HepG2 (cell line): ENCODE measurements around the gene COQ9. TPM values are rescaled to one million over a fixed set of nuclear protein-coding genes. Genes with fewer than 3 reads are reported as not detected.

ENCODE experiments used
- CHD4 ChIP-seq: fragments of 200-600 bp; sonication (generic); IDR thresholded peaks from 2 replicates; pipeline ENCODE4 v1.7.0; 2017; ENCODE audit warnings: mild to moderate bottlenecking, low read length, borderline replicate concordance
- CSRNP2 ChIP-seq: sonication (generic); formaldehyde crosslinking; conservative IDR thresholded peaks from 2 replicates; pipeline ENCODE4 v1.8.0; 2022; ENCODE audit warnings: low read depth, missing genetic modification reagents
- GABPA ChIP-seq, 2 experiments: IDR thresholded peaks; 2 replicates each; pipeline ENCODE4 v1.6.1; 2011 to 2016; ENCODE audit warnings: low read depth in 2 of 2, low read length in 1 of 2, missing biosample characterization in 1 of 2, missing genetic modification characterization in 1 of 2
- HMGXB4 ChIP-seq, 2 experiments: sonication (generic) in 1 of 2; formaldehyde crosslinking in 1 of 2; IDR thresholded peaks; 2 replicates each; pipeline versions ENCODE4 v1.4.0 to v1.6.1; 2018 to 2020; ENCODE audit warnings: missing genetic modification reagents in 2 of 2, borderline replicate concordance in 1 of 2, low read depth in 1 of 2, mild to moderate bottlenecking in 1 of 2, missing biosample characterization in 1 of 2
- MAFF ChIP-seq: IDR thresholded peaks from 2 replicates; pipeline ENCODE4 v1.6.1; 2011; ENCODE audit warnings: low read depth, low read length, improper control_type of control experiment
- NAIF1 ChIP-seq: sonication (generic); formaldehyde crosslinking; IDR thresholded peaks from 2 replicates; pipeline ENCODE4 v1.5.0; 2020; ENCODE audit warnings: mild to moderate bottlenecking, missing genetic modification reagents, borderline replicate concordance
- NFYC ChIP-seq: IDR thresholded peaks from 2 replicates; pipeline ENCODE4 v1.6.1; 2016; ENCODE audit warnings: missing genetic modification reagents, missing compliant biosample characterization
- PHF21A ChIP-seq: sonication (generic); formaldehyde crosslinking; IDR thresholded peaks from 2 replicates; pipeline ENCODE4 v1.5.0; 2020; ENCODE audit warnings: mild to moderate bottlenecking, missing genetic modification reagents
- REXO4 ChIP-seq: sonication (generic); formaldehyde crosslinking; IDR thresholded peaks from 2 replicates; pipeline ENCODE4 v1.8.0; 2022; ENCODE audit warnings: missing genetic modification reagents, mild to moderate bottlenecking, borderline replicate concordance
- SAFB2 ChIP-seq: sonication (generic); formaldehyde crosslinking; IDR thresholded peaks from 2 replicates; pipeline ENCODE4 v1.5.1; 2020; ENCODE audit warnings: missing genetic modification reagents, low read depth, mild to moderate bottlenecking, borderline replicate concordance
- SMAD9 ChIP-seq: sonication (generic); formaldehyde crosslinking; IDR thresholded peaks from 2 replicates; pipeline ENCODE4 v1.5.1; 2020; ENCODE audit warnings: mild to moderate bottlenecking, missing genetic modification reagents
- SOX6 ChIP-seq, 2 experiments: fragments of 450-650 bp in 1 of 2; sonication (generic) in 1 of 2; formaldehyde crosslinking in 1 of 2; IDR thresholded peaks; 2 replicates each; pipeline versions ENCODE4 v1.4.0 to v1.6.1; 2017 to 2020; ENCODE audit warnings: antibody characterized with exemption in 1 of 2, mild to moderate bottlenecking in 1 of 2, missing genetic modification reagents in 1 of 2
- SUZ12 ChIP-seq: fragments of 150-350 bp; IDR thresholded peaks from 2 replicates; pipeline ENCODE4 v1.6.1; 2014; ENCODE audit warnings: low read depth, low read length
- TCF7L2 ChIP-seq: IDR thresholded peaks from 2 replicates; pipeline ENCODE4 v1.6.1; 2011; ENCODE audit warnings: mild to moderate bottlenecking, low read depth, low read length, moderate library complexity
- TRIM22 ChIP-seq: fragments of 450-650 bp; IDR thresholded peaks from 2 replicates; pipeline ENCODE4 v1.6.1; 2017
- ZC3H13 ChIP-seq: sonication (generic); formaldehyde crosslinking; IDR thresholded peaks from 2 replicates; pipeline ENCODE4 v1.8.1; 2023; ENCODE audit warnings: mild to moderate bottlenecking, missing genetic modification reagents, moderate library complexity
- ZFP90 ChIP-seq: sonication (generic); formaldehyde crosslinking; IDR thresholded peaks from 2 replicates; pipeline ENCODE4 v1.8.0; 2022; ENCODE audit warnings: missing genetic modification reagents, mild to moderate bottlenecking, inconsistent platforms, borderline replicate concordance
- ZNF333 ChIP-seq: sonication (generic); formaldehyde crosslinking; IDR thresholded peaks from 2 replicates; pipeline ENCODE4 v1.4.0; 2020; ENCODE audit warnings: mild to moderate bottlenecking, missing genetic modification reagents, borderline replicate concordance
- ZNF33B ChIP-seq: sonication (generic); formaldehyde crosslinking; IDR thresholded peaks from 2 replicates; pipeline ENCODE4 v1.5.1; 2020; ENCODE audit warnings: mild to moderate bottlenecking, missing genetic modification reagents
- ZNF430 ChIP-seq: sonication (generic); formaldehyde crosslinking; IDR thresholded peaks from 2 replicates; pipeline ENCODE4 v1.9.0; 2021; ENCODE audit warnings: mild to moderate bottlenecking, missing genetic modification reagents
- ZSCAN22 ChIP-seq: sonication (generic); formaldehyde crosslinking; IDR thresholded peaks from 2 replicates; pipeline ENCODE4 v1.4.0; 2020; ENCODE audit warnings: mild to moderate bottlenecking, missing genetic modification reagents
- polyA plus RNA-seq, 8 experiments: library from polyadenylated mRNA; depleted of rRNA in 3 of 8; stranded (reverse) in 7 of 8; unstranded in 1 of 8; fragments of >200 nt; fragmentation: Illumina TruSeq in 4 of 8; extraction: Trizol in 4 of 8; gene quantifications; 2 replicates each; pipeline versions ENCODE4 v1.2.1 to v1.2.3, GENCODE V29; 2011 to 2016; ENCODE audit warnings: low read depth in 4 of 8, missing spikeins in 1 of 8, mixed read lengths in 1 of 8; ENCODE audit not compliant: insufficient read depth in 1 of 8
- total RNA-seq, 5 experiments: library from RNA; depleted of rRNA; stranded (reverse); fragments of >200 nt; fragmentation: Illumina TruSeq; extraction: Trizol; gene quantifications; 2 replicates each; pipeline ENCODE4 v1.2.3, GENCODE V29; 2016; ENCODE audit warnings: low read depth in 1 of 5

Gene COQ9
- total and polyA plus RNA-seq, 2 of the 13 experiments (the other 11 are each of a cell fraction or from before 2014, with no cell fraction given), result 57.5 to 108 TPM

GRCh38 chr16:57447186-57447962 lies at the start of gene COQ9, which contains the start of gene CIAPIN1 (continued):
- TF ChIP-seq ZNF33B (CRISPR knock-in tag) (peak; percentile 92), REXO4 (CRISPR knock-in tag) (no peak), SAFB2 (peak; percentile 98), NFYC (peak; percentile 51; the same call in 1 of the 2 replicates), ZNF430 (peak; percentile 100), NAIF1 (CRISPR knock-in tag) (peak; percentile 82; the same call in 1 of the 2 replicates), SOX6 (IDR thresholded peaks at IDR 0.05) (no peak), SOX6 (CRISPR knock-in tag; IDR thresholded peaks at IDR 0.05) (peak; percentile 83), ZFP90 (peak; percentile 85; the same call in 1 of the 2 replicates), ZNF333 (CRISPR knock-in tag) (peak; percentile 40), CHD4 (no peak), SUZ12 (no peak), ZC3H13 (peak; percentile 94), TRIM22 (no peak), ZSCAN22 (CRISPR knock-in tag) (0 out of 2 replicates have a peak, but pooled peaks have one; percentile 80), GABPA (IDR thresholded peaks at IDR 0.05; ENCODE audit: low read depth, low read length) (peak; percentile 92), GABPA (CRISPR knock-in tag; IDR thresholded peaks at IDR 0.05; ENCODE audit: low read depth) (peak; percentile 93), PHF21A (CRISPR knock-in tag) (peak; percentile 36; the same call in 1 of the 2 replicates), SMAD9 (CRISPR knock-in tag) (0 out of 2 replicates have a peak, but pooled peaks have one; percentile 43), MAFF (no peak), CSRNP2 (CRISPR knock-in tag) (no peak), HMGXB4 (CRISPR knock-in tag; IDR thresholded peaks at IDR 0.05; ENCODE audit: borderline replicate concordance in 1 of 2, low read depth in 1 of 2) (peak; percentile 97 to 98), TCF7L2 (no peak)
